ENCODE measurements around the gene RGS3.

Gene RGS3

GRCh38 chr9:113600871-113601614, 137.5 kb downstream of the RGS3 start:
- DNase-seq (ENCODE audit: low read depth) = no peak
- H3K4me3 ChIP-seq (ENCODE audit: low read length) = no peak overlapping the region

GRCh38 chr9:113601656-113602055, 138.1 kb downstream of the RGS3 start:
- no peak overlapping the region for H3K4me3 ChIP-seq (ENCODE audit: low read length)
- TF ChIP-seq CTCF (conservative IDR thresholded peaks at IDR 0.05; ENCODE audit: low read depth, low read length) = no peak
- no peak for DNase-seq (ENCODE audit: low read depth)

More at GRCh38 chr9:113600871-113601614, 137.5 kb downstream of the RGS3 start:
- TF ChIP-seq CTCF (conservative IDR thresholded peaks at IDR 0.05; ENCODE audit: low read depth, low read length) = no peak

- DNase-seq (ENCODE audit: low read depth) = no peak
- no peak overlapping the region for H3K4me3 ChIP-seq (ENCODE audit: low read length)
- no peak for TF ChIP-seq CTCF (conservative IDR thresholded peaks at IDR 0.05; ENCODE audit: low read depth, low read length)
These were observed 138.9 kb downstream of the RGS3 start for GRCh38 chr9:113602126-113603047.

GRCh38 chr9:113603048-113603375, 139.5 kb downstream of the RGS3 start:
- DNase-seq (ENCODE audit: low read depth) = no peak
- no peak for TF ChIP-seq CTCF (conservative IDR thresholded peaks at IDR 0.05; ENCODE audit: low read depth, low read length)
- H3K4me3 ChIP-seq (ENCODE audit: low read length) = no peak overlapping the region

DNA sequence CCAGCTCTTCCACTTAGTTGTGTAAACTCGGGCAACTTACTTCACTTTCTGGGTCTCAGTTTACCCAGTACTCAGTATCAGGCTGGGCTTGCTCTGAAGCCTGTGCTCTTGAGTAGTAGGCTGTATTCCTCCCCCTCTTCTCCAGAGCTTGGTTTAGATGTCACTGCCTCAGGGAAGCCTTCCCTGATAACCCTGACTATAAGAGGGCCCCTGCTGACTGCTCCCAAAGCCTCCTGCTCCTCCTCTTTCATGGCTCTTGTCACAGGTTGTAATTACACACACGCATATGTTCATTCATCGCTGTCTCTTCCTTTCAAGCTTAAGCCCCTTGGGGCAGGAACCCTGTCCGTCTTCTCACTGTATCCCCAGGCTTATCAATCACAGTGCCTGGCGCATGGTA, 140.2 kb downstream of the RGS3 start:
- TF ChIP-seq CTCF (conservative IDR thresholded peaks at IDR 0.05; ENCODE audit: low read depth, low read length) = no peak
- no peak for DNase-seq (ENCODE audit: low read depth)
- H3K4me3 ChIP-seq (ENCODE audit: low read length) = no peak overlapping the region

- no peak overlapping the region for H3K4me3 ChIP-seq (ENCODE audit: low read length)
- no peak for TF ChIP-seq CTCF (conservative IDR thresholded peaks at IDR 0.05; ENCODE audit: low read depth, low read length)
- DNase-seq (ENCODE audit: low read depth) = no peak
These were observed 140.9 kb downstream of the RGS3 start for GRCh38 chr9:113604393-113604792.

Data from retinal pigment epithelial cell (primary cell).